Nephron (organoid): ENCODE measurements around the gene IKZF1.

Experiments
- H3K27ac Mint-ChIP-seq, 3 experiments: 2 replicates each; pipeline ENCODE4 v1.8.0; 2020; ENCODE audit warnings: mixed read lengths in 3 of 3, mild to moderate bottlenecking in 2 of 3, moderate library complexity in 1 of 3
- H3K27me3 Mint-ChIP-seq: 2 replicates; pipeline ENCODE4 v1.8.0; 2021; ENCODE audit warnings: low read depth, mild to moderate bottlenecking, moderate library complexity, mixed read lengths
- H3K36me3 Mint-ChIP-seq: 2 replicates; pipeline ENCODE4 v1.8.0; 2020; ENCODE audit warnings: low read depth, mixed read lengths
- H3K4me1 Mint-ChIP-seq: 2 replicates; pipeline ENCODE4 v1.8.0; 2020; ENCODE audit warnings: mixed read lengths
- H3K4me3 Mint-ChIP-seq, 3 experiments: 2 replicates each; pipeline ENCODE4 v1.8.0; 2020; ENCODE audit warnings: mild to moderate bottlenecking in 3 of 3, mixed read lengths in 3 of 3, moderate library complexity in 2 of 3
- H3K9me3 Mint-ChIP-seq: 2 replicates; pipeline ENCODE4 v1.8.0; 2020; ENCODE audit warnings: mixed read lengths
- TF ChIP-seq, protein P1 (sequence below), 3 experiments: fragments of 200-600 bp; sonication (generic); IDR thresholded peaks; one replicate each; pipeline ENCODE4 v1.5.0; 2021; ENCODE audit warnings: antibody characterized with exemption in 3 of 3; ENCODE audit not compliant: unreplicated experiment in 3 of 3

Gene IKZF1

DNA sequence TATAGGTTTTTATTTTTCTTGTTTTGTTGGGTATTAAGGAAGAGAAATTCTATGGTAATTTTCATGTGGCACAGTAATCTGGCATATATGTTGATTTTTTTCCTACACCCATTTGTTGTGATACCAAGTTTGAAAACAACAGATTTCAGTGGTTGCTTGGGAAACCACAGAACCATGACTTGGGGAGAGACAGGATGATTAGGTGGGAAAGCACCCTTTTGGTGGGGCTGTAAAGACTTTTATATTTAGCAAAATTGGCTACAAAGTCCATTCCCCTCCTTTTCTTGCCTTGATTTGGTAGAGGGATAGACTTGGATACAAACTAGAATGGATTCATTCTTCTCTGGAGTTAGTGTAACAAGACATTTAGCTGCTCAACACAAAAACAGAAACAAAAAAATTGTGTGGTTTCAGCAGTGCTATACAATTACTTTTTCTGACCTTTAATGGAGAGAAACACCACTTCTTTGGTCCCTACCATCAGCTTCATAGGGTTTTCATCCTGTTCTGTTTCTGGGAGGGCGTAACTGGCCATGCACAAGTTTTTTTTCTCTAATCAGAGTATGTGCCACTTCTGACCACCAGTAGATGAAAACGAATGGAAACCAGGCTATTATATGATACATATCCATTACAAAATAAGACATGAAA lies 92.9 kb downstream of the IKZF1 start:
- no peak overlapping the region for H3K27ac Mint-ChIP-seq
- H3K36me3 Mint-ChIP-seq, result no peaks in the 10 kb centered on the region
- H3K9me3 Mint-ChIP-seq, result no peaks in the 10 kb centered on the region
- no peak overlapping the region for H3K4me3 Mint-ChIP-seq
- no peaks in the 10 kb centered on the region for H3K4me1 Mint-ChIP-seq
- TF ChIP-seq, protein P1, sequence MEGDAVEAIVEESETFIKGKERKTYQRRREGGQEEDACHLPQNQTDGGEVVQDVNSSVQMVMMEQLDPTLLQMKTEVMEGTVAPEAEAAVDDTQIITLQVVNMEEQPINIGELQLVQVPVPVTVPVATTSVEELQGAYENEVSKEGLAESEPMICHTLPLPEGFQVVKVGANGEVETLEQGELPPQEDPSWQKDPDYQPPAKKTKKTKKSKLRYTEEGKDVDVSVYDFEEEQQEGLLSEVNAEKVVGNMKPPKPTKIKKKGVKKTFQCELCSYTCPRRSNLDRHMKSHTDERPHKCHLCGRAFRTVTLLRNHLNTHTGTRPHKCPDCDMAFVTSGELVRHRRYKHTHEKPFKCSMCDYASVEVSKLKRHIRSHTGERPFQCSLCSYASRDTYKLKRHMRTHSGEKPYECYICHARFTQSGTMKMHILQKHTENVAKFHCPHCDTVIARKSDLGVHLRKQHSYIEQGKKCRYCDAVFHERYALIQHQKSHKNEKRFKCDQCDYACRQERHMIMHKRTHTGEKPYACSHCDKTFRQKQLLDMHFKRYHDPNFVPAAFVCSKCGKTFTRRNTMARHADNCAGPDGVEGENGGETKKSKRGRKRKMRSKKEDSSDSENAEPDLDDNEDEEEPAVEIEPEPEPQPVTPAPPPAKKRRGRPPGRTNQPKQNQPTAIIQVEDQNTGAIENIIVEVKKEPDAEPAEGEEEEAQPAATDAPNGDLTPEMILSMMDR (IDR thresholded peaks at IDR 0.05; ENCODE audit: unreplicated experiment in 3 of 3), result no peak
- H3K27me3 Mint-ChIP-seq, result peaks cover 9% of the 10 kb centered on the region

DNA sequence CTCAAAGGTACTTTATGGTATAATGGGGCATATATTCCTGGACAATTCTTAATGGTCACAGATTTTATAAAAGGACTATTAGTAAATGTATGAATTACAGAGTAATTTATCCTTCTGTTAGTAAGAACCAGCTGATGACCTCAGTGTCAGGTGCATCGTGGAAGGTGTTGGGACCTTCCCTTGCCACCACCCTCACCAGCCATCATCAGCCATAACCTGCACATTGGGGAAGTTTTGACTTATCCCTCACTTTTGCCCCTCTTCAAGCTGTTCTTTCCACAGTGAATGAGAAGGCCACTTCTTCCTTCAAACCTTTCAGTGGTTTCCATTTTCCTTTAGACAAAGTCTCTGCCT lies 93.4 kb downstream of the IKZF1 start:
- Mint-ChIP-seq H3K27ac (no peak overlapping the region), H3K9me3 (no peaks in the 10 kb centered on the region), H3K27me3 (peaks cover 9% of the 10 kb centered on the region), H3K4me3 (no peak overlapping the region), H3K4me1 (no peaks in the 10 kb centered on the region), H3K36me3 (no peaks in the 10 kb centered on the region)
- TF ChIP-seq, protein P1 (IDR thresholded peaks at IDR 0.05; ENCODE audit: unreplicated experiment in 3 of 3), result no peak

DNA sequence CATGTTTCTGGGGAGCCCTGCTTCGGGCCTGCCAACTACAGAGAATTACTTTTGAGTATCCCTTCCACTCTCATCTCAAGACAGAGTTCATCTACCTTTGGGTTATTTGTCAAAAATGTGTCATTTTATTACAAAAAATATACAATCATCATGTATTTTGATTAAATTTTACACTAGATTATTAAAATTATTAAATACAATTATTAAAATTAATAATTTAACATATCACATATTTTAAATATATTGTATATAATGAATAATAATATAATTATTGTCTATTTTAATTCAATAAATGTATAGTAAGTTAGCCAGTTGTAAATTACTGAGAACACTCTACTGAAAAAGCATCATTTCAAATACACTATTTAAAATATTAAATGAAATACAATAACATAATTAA lies 94.7 kb downstream of the IKZF1 start:
- no peaks in the 10 kb centered on the region for H3K9me3 Mint-ChIP-seq
- TF ChIP-seq, protein P1 (IDR thresholded peaks at IDR 0.05; ENCODE audit: unreplicated experiment in 3 of 3), result no peak
- no peak overlapping the region for H3K27ac Mint-ChIP-seq
- H3K27me3 Mint-ChIP-seq, result peaks cover 9% of the 10 kb centered on the region
- H3K4me1 Mint-ChIP-seq, result no peaks in the 10 kb centered on the region
- no peak overlapping the region for H3K4me3 Mint-ChIP-seq
- H3K36me3 Mint-ChIP-seq, result no peaks in the 10 kb centered on the region

DNA sequence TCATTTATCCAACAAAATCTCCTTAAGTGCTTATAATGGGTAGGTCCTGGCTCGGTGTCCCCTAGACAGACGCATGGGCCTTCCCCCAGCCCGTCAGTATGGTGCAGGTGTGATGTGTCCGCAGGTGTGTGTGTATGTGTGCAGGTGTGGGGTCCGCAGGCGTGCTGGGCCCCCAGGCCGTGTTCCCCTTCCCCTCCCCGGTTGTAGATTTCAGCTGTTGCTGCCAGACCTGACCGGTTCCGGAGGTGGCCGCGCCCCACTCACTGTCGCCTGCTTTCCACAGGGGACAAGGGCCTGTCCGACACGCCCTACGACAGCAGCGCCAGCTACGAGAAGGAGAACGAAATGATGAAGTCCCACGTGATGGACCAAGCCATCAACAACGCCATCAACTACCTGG lies 95.1 kb downstream of the IKZF1 start:
- Mint-ChIP-seq H3K27ac (no peak overlapping the region), H3K4me3 (no peak overlapping the region), H3K27me3 (peaks cover 9% of the 10 kb centered on the region), H3K36me3 (no peaks in the 10 kb centered on the region), H3K9me3 (no peaks in the 10 kb centered on the region), H3K4me1 (no peaks in the 10 kb centered on the region)
- TF ChIP-seq, protein P1 (IDR thresholded peaks at IDR 0.05; ENCODE audit: unreplicated experiment in 3 of 3), result no peak

DNA sequence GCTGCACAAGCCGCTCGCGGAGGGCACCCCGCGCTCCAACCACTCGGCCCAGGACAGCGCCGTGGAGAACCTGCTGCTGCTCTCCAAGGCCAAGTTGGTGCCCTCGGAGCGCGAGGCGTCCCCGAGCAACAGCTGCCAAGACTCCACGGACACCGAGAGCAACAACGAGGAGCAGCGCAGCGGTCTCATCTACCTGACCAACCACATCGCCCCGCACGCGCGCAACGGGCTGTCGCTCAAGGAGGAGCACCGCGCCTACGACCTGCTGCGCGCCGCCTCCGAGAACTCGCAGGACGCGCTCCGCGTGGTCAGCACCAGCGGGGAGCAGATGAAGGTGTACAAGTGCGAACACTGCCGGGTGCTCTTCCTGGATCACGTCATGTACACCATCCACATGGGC lies 95.6 kb downstream of the IKZF1 start:
- H3K4me1 Mint-ChIP-seq, result no peaks in the 10 kb centered on the region
- peaks cover 9% of the 10 kb centered on the region for H3K27me3 Mint-ChIP-seq
- no peak overlapping the region for H3K4me3 Mint-ChIP-seq
- no peaks in the 10 kb centered on the region for H3K9me3 Mint-ChIP-seq
- TF ChIP-seq, protein P1 (IDR thresholded peaks at IDR 0.05; ENCODE audit: unreplicated experiment in 3 of 3), result no peak
- H3K36me3 Mint-ChIP-seq, result no peaks in the 10 kb centered on the region
- H3K27ac Mint-ChIP-seq, result no peak overlapping the region

DNA sequence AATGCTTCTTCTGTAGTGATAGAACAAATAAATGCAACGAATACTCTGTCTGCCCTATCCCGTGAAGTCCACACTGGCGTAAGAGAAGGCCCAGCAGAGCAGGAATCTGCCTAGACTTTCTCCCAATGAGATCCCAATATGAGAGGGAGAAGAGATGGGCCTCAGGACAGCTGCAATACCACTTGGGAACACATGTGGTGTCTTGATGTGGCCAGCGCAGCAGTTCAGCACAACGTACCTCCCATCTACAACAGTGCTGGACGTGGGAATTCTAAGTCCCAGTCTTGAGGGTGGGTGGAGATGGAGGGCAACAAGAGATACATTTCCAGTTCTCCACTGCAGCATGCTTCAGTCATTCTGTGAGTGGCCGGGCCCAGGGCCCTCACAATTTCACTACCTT lies 99.9 kb downstream of the IKZF1 start:
- Mint-ChIP-seq H3K27ac (no peak overlapping the region), H3K4me3 (no peak overlapping the region), H3K36me3 (no peaks in the 10 kb centered on the region), H3K9me3 (no peaks in the 10 kb centered on the region), H3K27me3 (peaks cover 13% of the 10 kb centered on the region), H3K4me1 (no peaks in the 10 kb centered on the region)
- TF ChIP-seq, protein P1 (IDR thresholded peaks at IDR 0.05; ENCODE audit: unreplicated experiment in 3 of 3), result no peak
